Parathyroid adenoma (tissue), 2 donors: Measurements from ENCODE around the gene PNPO.
"Not testable (repeated sequence)": the region's sequence is repeated elsewhere in the genome, so short reads cannot be mapped to it uniquely, and the experiment has no call there.

Experiments
- H2AFZ ChIP-seq: fragments of 300-600 bp; sonication (generic); one replicate; pipeline ENCODE4 v1.7.0; 2017; ENCODE audit warnings: antibody characterized with exemption, mild to moderate bottlenecking
- H3K27ac ChIP-seq: fragments of 300-600 bp; sonication (generic); one replicate; pipeline ENCODE4 v1.7.0; 2017
- H3K27me3 ChIP-seq: fragments of 300-600 bp; sonication (generic); one replicate; pipeline ENCODE4 v1.7.0; 2017; ENCODE audit warnings: low read length; ENCODE audit not compliant: control insufficient read depth, insufficient read depth
- H3K36me3 ChIP-seq: fragments of 300-600 bp; sonication (generic); one replicate; pipeline ENCODE4 v1.7.0; 2017; ENCODE audit warnings: low read length; ENCODE audit not compliant: control insufficient read depth, insufficient read depth
- H3K4me1 ChIP-seq: fragments of 300-600 bp; sonication (generic); one replicate; pipeline ENCODE4 v1.7.0; 2017; ENCODE audit warnings: control low read depth
- H3K4me2 ChIP-seq: fragments of 300-600 bp; sonication (generic); one replicate; pipeline ENCODE4 v1.7.0; 2017; ENCODE audit warnings: low read length
- H3K4me3 ChIP-seq: fragments of 300-600 bp; sonication (generic); one replicate; pipeline ENCODE4 v1.7.0; 2017; ENCODE audit warnings: low read depth, low read length
- H3K79me2 ChIP-seq: fragments of 300-600 bp; sonication (generic); one replicate; pipeline ENCODE4 v1.7.0; 2017; ENCODE audit warnings: control low read depth
- H3K9ac ChIP-seq: fragments of 300-600 bp; sonication (generic); one replicate; pipeline ENCODE4 v1.7.0; 2017; ENCODE audit warnings: mild to moderate bottlenecking
- H3K9me3 ChIP-seq: fragments of 300-600 bp; sonication (generic); one replicate; pipeline ENCODE4 v1.7.0; 2017; ENCODE audit warnings: low read length; ENCODE audit not compliant: control insufficient read depth
- TF ChIP-seq, protein P1 (sequence below): fragments of 300-600 bp; sonication (generic); IDR thresholded peaks from one replicate; pipeline ENCODE4 v1.7.0; 2017; ENCODE audit warnings: antibody characterized with exemption, mild to moderate bottlenecking
- donor health status: primary hyperparathyroidism.

Gene PNPO

DNA sequence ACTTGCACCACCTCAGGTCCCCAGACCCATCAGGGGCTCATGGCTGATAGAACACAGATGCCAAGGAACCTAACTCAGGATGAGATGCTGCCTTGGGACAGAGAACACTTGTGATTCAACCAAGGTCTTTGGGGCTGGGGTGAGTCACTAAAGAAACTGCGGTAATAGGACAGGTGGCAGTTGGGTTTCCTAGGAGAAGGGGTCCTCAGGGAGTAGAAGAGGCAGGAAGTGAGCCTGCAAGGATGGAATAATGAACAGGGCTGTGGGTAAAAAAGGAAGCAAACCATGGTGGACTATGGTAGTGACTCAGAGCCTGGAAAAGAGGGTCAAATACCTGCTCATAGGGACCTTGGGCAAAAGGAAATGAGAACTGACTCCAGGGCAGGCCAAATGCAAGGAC is 6.5 kb upstream of the PNPO start:
- Histone ChIP-seq H3K36me3 (no peaks in the 10 kb centered on the region), H3K9ac (no peak overlapping the region), H3K4me1 (no peaks in the 10 kb centered on the region), H3K4me3 (no peak overlapping the region), H3K79me2 (no peaks in the 10 kb centered on the region), H3K4me2 (no peak overlapping the region), H3K27ac (no peak overlapping the region), H3K9me3 (no peaks in the 10 kb centered on the region), H2AFZ (no peak overlapping the region), H3K27me3 (no peaks in the 10 kb centered on the region)
- TF ChIP-seq, protein P1, sequence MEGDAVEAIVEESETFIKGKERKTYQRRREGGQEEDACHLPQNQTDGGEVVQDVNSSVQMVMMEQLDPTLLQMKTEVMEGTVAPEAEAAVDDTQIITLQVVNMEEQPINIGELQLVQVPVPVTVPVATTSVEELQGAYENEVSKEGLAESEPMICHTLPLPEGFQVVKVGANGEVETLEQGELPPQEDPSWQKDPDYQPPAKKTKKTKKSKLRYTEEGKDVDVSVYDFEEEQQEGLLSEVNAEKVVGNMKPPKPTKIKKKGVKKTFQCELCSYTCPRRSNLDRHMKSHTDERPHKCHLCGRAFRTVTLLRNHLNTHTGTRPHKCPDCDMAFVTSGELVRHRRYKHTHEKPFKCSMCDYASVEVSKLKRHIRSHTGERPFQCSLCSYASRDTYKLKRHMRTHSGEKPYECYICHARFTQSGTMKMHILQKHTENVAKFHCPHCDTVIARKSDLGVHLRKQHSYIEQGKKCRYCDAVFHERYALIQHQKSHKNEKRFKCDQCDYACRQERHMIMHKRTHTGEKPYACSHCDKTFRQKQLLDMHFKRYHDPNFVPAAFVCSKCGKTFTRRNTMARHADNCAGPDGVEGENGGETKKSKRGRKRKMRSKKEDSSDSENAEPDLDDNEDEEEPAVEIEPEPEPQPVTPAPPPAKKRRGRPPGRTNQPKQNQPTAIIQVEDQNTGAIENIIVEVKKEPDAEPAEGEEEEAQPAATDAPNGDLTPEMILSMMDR, result no peak

- not testable (repeated sequence) for H2AFZ ChIP-seq, H3K27me3 ChIP-seq, H3K4me1 ChIP-seq
Observed at GRCh38 chr17:47935468-47935867, 5.9 kb upstream of the PNPO start.

GRCh38 chr17:47935961-47936360 is 5.4 kb upstream of the PNPO start:
- H3K4me2 ChIP-seq, result no peak overlapping the region
- H3K27ac ChIP-seq, result no peak overlapping the region
- no peak overlapping the region for H3K4me3 ChIP-seq
- no peaks in the 10 kb centered on the region for H3K36me3 ChIP-seq
- H3K4me1 ChIP-seq, result no peaks in the 10 kb centered on the region
- no peaks in the 10 kb centered on the region for H3K9me3 ChIP-seq
- no peaks in the 10 kb centered on the region for H3K27me3 ChIP-seq
- TF ChIP-seq, protein P1, result no peak
- H3K9ac ChIP-seq, result no peak overlapping the region
- no peak overlapping the region for H2AFZ ChIP-seq
- H3K79me2 ChIP-seq, result no peaks in the 10 kb centered on the region

More at GRCh38 chr17:47935468-47935867, 5.9 kb upstream of the PNPO start:
- not testable (repeated sequence) for H3K4me3 ChIP-seq, H3K9ac ChIP-seq, H3K9me3 ChIP-seq, H3K27ac ChIP-seq, H3K4me2 ChIP-seq, H3K36me3 ChIP-seq, H3K79me2 ChIP-seq

- no peaks in the 10 kb centered on the region for H3K9me3 ChIP-seq
- no peak overlapping the region for H3K9ac ChIP-seq
- H3K36me3 ChIP-seq, result no peaks in the 10 kb centered on the region
- H3K4me2 ChIP-seq, result no peak overlapping the region
- no peak overlapping the region for H3K27ac ChIP-seq
- no peaks in the 10 kb centered on the region for H3K27me3 ChIP-seq
- TF ChIP-seq, protein P1, result no peak
- H2AFZ ChIP-seq, result no peak overlapping the region
- no peaks in the 10 kb centered on the region for H3K4me1 ChIP-seq
- H3K79me2 ChIP-seq, result no peaks in the 10 kb centered on the region
- no peak overlapping the region for H3K4me3 ChIP-seq
Observed at GRCh38 chr17:47937941-47938340, 3.4 kb upstream of the PNPO start.

DNA sequence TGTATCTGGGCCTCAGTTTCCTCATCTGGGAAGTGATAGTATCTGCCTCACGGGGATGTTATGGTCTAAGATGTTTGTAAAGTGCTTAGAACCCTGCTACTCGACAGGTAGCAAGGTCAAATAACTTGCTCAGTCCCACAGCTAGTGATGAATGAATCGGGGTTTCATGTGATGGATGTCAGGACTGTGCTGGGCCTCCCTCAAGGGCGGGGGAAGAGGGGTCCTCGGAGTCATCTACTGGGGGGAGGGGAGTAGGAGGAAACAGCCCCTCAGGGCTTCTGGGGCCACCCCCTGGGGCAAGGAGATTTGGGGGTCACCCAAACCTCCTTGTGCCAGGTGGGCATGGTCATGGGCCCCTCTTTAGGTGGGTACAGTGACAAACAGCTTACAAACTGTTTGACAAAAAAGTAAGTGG is 732 bp downstream of the PNPO start:
- peak overlapping the region; percentile 79 for H2AFZ ChIP-seq
- H3K79me2 ChIP-seq, result no peaks in the 10 kb centered on the region
- H3K4me2 ChIP-seq, result peak overlapping the region; percentile 77
- peak overlapping the region; percentile 54 for H3K27ac ChIP-seq
- TF ChIP-seq, protein P1, result no peak
- H3K36me3 ChIP-seq, result no peaks in the 10 kb centered on the region
- H3K27me3 ChIP-seq, result no peaks in the 10 kb centered on the region
- peak overlapping the region; percentile 92 for H3K4me3 ChIP-seq
- H3K9ac ChIP-seq, result peak overlapping the region; percentile 0
- H3K4me1 ChIP-seq, result no peaks in the 10 kb centered on the region
- no peaks in the 10 kb centered on the region for H3K9me3 ChIP-seq
